Hematopoietic multipotent progenitor cell treated with erythropoietin and hydrocortisone succinate and interleukin-3 and kit ligand, for 4 days (in vitro differentiated cells): ENCODE data around the gene SH3YL1.

Experiments used
- DNase-seq: peaks from one replicate; pipeline ENCODE4 v3.0.0-alpha.2; 2015

The SH3YL1 gene

GRCh38 chr2:176917-177316 is 86.9 kb downstream of the SH3YL1 start:
- no peak for DNase-seq

DNA sequence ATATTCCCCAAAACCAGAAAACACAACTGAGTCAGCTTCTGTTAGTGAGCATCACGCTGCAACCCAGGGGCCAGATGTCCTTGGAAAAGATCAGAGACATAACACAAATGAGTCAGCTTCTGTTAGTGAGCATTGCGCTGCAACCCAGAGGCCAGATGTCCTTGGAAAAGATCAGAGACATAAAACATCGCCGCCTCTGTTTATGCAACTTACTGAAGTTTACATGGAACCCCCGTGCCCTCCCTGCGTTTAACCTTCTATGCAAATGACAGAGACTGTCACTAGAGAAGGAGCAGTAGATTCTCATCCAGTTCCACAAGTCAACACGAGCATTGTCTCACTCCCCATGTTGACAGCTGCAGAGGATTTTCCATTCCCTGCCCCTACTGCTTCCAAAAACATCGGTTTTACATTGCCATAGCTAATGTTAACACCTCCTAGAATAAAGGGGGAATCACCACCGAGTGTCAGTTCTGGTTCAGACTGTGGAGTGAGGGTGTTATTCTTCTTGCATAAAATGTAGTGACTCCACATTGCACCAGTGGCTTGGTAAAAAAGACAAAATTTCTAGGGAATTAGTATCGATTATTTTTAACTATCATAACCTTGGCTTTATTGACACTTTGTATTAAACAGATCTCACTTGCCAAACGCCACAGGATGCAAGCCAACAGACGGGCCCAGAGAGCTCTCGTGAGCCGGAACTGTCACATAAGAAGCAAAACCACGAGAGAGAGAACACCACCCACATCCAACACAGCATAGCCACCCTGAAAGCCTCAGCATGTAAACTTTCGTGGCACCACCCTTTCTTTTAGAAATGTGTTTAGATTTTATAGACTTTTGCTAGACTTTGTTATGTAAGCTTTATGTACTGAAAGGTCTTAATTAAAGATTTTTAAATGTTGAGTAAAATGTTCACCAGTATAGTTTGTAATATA is 87.7 kb downstream of the SH3YL1 start:
- no peak for DNase-seq

DNA sequence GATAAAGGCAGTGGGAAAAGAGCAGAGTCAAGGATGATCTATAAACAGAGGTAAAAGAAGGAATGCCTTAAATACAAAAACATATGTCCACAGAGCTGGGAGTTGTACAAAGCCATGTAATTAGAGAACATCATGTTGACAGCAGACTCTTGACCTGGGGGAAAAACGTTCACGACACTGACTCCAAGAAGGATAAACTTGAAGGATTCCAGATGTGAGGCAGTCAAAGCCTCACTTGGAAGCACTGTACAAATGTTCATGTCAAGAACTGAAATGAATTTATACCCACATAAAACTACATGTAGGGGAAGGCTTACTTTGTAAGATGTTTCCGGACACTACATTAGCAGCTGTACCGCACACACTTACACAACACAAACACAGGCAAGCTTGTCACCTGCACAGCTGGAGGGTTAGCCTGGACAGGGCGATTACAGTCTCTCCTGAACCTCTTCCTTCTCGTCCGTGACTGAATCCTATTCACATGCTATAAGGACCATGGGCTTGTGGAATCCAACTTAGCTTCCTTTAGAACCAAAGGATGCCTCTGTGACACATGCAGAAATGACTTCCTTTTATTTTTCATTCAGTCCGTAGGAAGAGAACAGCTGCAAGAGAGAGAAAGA is 88.6 kb downstream of the SH3YL1 start:
- DNase-seq = no peak

- DNase-seq = peak; percentile 5
Observed at GRCh38 chr2:172120-172519, 91.7 kb downstream of the SH3YL1 start.

GRCh38 chr2:169741-170140 is 94.1 kb downstream of the SH3YL1 start:
- no peak for DNase-seq
